Activated CD4-positive, alpha-beta memory T cell treated with anti-CD3 and anti-CD28 coated beads, Interleukin-2, amount 10 ng/mL, durations not matched to agents 7 days and 5 days (primary cell): ENCODE data around the gene LSM14B. TPM values are rescaled to one million over a fixed set of nuclear protein-coding genes. Genes with fewer than 3 reads are reported as not detected.

Experiments
- CTCF ChIA-PET: fragments of 350-600 bp; sonication (Branson Sonifier 250); formaldehyde crosslinking; loops from one replicate; lab custom pipeline; 2021; ENCODE audit warnings: antibody characterized with exemption, inconsistent platforms; lab: Charles Lee
- POLR2A ChIA-PET: fragments of 350-600 bp; sonication (Branson Sonifier 250); formaldehyde crosslinking; loops from one replicate; lab custom pipeline; 2021; ENCODE audit warnings: antibody characterized with exemption; lab: Charles Lee
- DNase-seq: peaks from one replicate; pipeline ENCODE4 v3.0.0-alpha.2; 2020
- H3K27ac Mint-ChIP-seq: one replicate; pipeline ENCODE4 v1.8.0; 2021; ENCODE audit warnings: mild to moderate bottlenecking, mixed read lengths
- H3K27me3 Mint-ChIP-seq: one replicate; pipeline ENCODE4 v1.8.0; 2021; ENCODE audit warnings: mixed read lengths
- H3K36me3 Mint-ChIP-seq: one replicate; pipeline ENCODE4 v1.8.0; 2021; ENCODE audit warnings: low read depth, mixed read lengths
- H3K4me1 Mint-ChIP-seq: one replicate; pipeline ENCODE4 v1.8.0; 2021; ENCODE audit warnings: mixed read lengths
- H3K4me3 Mint-ChIP-seq: one replicate; pipeline ENCODE4 v1.8.0; 2021; ENCODE audit warnings: mild to moderate bottlenecking, mixed read lengths
- H3K9me3 Mint-ChIP-seq: one replicate; pipeline ENCODE4 v1.8.0; 2021; ENCODE audit warnings: mixed read lengths
- total RNA-seq, 2 experiments: library from RNA; stranded (reverse); gene quantifications; one replicate each; pipeline ENCODE4 v1.2.3, GENCODE V29; 2021

Gene LSM14B
- total RNA-seq, 2 experiments from 2014 or later, result 38.9 to 39.0 TPM

DNA sequence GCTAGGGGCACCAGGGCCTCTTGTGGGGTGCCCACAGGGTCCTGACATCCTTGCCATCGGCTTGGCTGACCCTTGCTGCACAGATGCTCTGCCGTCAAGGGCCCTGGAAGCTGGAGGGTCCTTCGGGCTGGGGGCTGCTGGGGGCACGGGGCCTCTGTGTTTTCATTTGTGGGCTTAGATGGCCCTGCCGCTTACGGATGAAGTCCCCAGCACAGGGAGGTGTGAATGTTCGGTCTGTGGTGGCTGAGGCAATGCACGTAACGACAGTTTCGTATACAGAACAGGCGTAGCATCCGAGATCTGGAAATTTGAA lies 35.8 kb downstream of the LSM14B start:
- no peak for DNase-seq
- CTCF ChIA-PET, result no interaction called here
- no peak overlapping the region for H3K4me3 Mint-ChIP-seq
- POLR2A ChIA-PET, result no interaction called here
- H3K27me3 Mint-ChIP-seq, result no peaks in the 10 kb centered on the region
- peaks cover 45% of the 10 kb centered on the region for H3K36me3 Mint-ChIP-seq
- H3K9me3 Mint-ChIP-seq, result peaks cover 9% of the 10 kb centered on the region
- no peak overlapping the region for H3K27ac Mint-ChIP-seq
- H3K4me1 Mint-ChIP-seq, result peaks cover 21% of the 10 kb centered on the region

DNA sequence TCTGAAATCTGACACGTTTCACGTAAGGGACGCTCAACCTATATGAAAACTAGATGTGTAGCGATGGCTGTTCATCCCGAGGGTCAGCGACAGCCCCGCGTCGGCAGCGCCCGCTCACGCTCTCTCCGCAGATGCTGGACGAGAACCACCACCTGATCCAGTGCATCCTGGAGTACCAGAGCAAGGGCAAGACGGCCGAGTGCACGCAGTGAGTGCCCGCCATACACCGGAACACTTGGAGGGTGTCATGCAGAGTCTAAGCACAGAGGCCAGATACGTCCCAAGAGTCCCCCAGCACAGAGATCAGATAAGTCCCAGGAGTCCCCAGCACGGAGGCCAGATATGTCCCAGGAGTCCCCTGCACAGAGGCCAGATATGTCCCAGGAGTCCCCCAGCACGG lies 36.3 kb downstream of the LSM14B start:
- Mint-ChIP-seq H3K36me3 (peaks cover 40% of the 10 kb centered on the region), H3K4me3 (no peak overlapping the region), H3K27me3 (no peaks in the 10 kb centered on the region), H3K9me3 (peaks cover 6% of the 10 kb centered on the region), H3K27ac (no peak overlapping the region), H3K4me1 (peaks cover 21% of the 10 kb centered on the region)
- DNase-seq, result no peak
- ChIA-PET POLR2A (no interaction called here), CTCF (no interaction called here)

DNA sequence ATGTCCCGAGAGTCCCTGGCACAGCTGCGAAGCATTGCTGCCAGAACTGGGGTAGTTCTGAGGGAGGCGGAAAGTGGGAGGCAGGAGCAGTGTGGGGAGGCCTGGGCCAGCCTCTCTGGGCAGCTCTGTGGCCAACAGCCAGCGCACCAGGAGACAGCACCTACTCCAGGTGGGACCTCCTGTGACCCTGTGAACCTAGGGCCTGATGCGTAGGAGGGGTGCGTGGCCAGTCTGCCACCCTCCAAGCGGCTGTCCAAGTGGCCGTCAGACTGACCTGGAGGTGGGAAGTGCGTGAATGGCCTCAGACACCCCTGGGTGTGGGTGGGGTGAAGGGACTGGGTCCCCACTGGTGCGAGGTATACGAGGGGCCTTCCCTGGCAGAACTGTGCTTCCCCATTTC lies 36.8 kb downstream of the LSM14B start:
- H3K27ac Mint-ChIP-seq, result no peak overlapping the region
- H3K4me3 Mint-ChIP-seq, result no peak overlapping the region
- peaks cover 40% of the 10 kb centered on the region for H3K36me3 Mint-ChIP-seq
- CTCF ChIA-PET, result no interaction called here
- peaks cover 21% of the 10 kb centered on the region for H3K4me1 Mint-ChIP-seq
- POLR2A ChIA-PET, result no interaction called here
- no peak for DNase-seq
- peaks cover 1% of the 10 kb centered on the region for H3K9me3 Mint-ChIP-seq
- no peaks in the 10 kb centered on the region for H3K27me3 Mint-ChIP-seq

DNA sequence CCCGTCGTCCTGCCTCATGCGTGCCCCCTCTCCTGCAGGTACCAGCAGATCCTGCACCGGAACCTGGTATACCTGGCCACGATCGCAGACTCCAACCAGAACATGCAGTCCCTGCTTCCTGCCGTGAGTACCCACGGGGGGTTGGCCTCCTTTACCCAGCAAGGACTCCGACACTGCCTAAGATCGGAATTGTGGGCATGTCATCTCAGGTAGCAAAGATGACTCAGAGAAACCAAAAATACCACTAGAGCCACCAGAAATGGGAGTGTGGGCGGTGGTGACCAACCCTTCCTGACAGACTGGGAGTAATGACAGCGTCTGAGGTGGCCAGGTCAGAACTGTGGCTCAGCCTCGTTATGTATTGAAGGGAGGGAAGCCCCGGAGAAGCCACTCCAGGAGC lies 37.6 kb downstream of the LSM14B start:
- H3K4me1 Mint-ChIP-seq, result peaks cover 21% of the 10 kb centered on the region
- H3K9me3 Mint-ChIP-seq, result no peaks in the 10 kb centered on the region
- H3K4me3 Mint-ChIP-seq, result peak overlapping the region; percentile 28
- H3K27ac Mint-ChIP-seq, result no peak overlapping the region
- ChIA-PET POLR2A (interaction anchor here (0.9 kb wide), 1 partner anchor 24 kb away, joined by 3 read pairs; no protein-coding TSS in a partner anchor), CTCF (no interaction called here)
- DNase-seq, result peak; percentile 76
- no peaks in the 10 kb centered on the region for H3K27me3 Mint-ChIP-seq
- peaks cover 33% of the 10 kb centered on the region for H3K36me3 Mint-ChIP-seq

DNA sequence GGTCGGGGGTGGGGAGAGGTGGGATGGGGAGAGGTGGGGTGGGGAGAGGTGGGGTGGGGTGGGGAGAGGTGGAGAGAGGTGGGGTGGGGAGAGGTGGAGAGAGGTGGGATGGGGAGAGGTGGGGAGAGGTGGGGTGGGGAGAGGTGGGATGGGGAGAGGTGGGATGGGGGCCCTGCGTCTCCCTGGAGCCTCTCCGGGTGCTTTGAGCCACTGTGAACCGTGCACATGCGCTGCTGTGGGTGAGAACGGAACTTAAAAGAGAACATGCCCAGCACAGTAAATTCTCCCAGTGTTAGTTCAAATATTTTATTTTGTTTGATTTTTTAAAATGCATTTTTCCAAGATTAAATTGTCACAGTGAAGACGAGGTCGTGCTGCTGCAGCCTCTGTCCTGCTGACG lies 38.0 kb downstream of the LSM14B start:
- ChIA-PET POLR2A (interaction anchor here (0.9 kb wide), 1 partner anchor 25 kb away, joined by 3 read pairs; no protein-coding TSS in a partner anchor), CTCF (no interaction called here)
- H3K36me3 Mint-ChIP-seq, result peaks cover 33% of the 10 kb centered on the region
- H3K27ac Mint-ChIP-seq, result no peak overlapping the region
- H3K27me3 Mint-ChIP-seq, result no peaks in the 10 kb centered on the region
- H3K4me1 Mint-ChIP-seq, result peaks cover 21% of the 10 kb centered on the region
- H3K9me3 Mint-ChIP-seq, result no peaks in the 10 kb centered on the region
- DNase-seq, result no peak
- no peak overlapping the region for H3K4me3 Mint-ChIP-seq

DNA sequence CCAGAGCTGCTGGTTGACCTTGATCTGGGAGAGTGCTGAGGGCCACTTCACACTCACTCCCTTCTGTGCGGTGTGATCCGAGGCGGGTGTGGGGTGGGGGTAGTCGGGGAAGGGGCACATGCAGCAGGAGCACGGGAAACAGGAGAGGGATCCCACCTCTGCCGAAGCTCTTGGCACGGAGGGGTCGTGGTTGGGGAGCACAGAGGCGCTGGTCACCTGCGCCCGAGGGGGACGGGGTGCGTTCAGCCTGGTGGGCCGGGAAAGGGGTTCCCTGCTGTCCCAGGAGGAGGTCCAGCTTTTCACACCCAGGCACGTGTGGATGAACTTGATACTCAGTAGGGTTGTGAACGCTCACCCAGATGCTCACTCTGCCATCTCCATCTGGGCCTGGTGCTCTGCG lies 38.6 kb downstream of the LSM14B start:
- CTCF ChIA-PET, result no interaction called here
- H3K4me1 Mint-ChIP-seq, result peaks cover 21% of the 10 kb centered on the region
- H3K9me3 Mint-ChIP-seq, result no peaks in the 10 kb centered on the region
- POLR2A ChIA-PET, result no interaction called here
- no peaks in the 10 kb centered on the region for H3K27me3 Mint-ChIP-seq
- H3K4me3 Mint-ChIP-seq, result no peak overlapping the region
- H3K36me3 Mint-ChIP-seq, result peaks cover 29% of the 10 kb centered on the region
- no peak overlapping the region for H3K27ac Mint-ChIP-seq
- no peak for DNase-seq

DNA sequence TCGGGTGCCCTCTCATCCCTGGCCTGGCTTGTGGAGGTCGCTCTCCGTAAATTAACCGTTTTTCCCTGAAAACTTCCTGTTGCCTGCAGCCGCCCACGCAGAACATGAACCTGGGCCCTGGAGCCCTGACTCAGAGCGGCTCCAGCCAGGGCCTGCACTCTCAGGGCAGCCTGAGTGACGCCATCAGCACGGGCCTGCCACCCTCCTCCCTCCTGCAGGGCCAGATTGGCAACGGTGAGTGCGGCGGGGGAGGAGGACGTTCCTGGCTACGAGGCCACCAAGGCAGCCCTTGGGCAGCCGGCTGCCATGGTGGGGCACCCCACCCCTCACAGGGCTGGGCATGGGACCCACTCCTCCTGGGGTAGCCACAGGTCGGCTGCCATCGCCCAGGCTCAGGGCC lies 39.1 kb downstream of the LSM14B start:
- Mint-ChIP-seq H3K36me3 (peaks cover 28% of the 10 kb centered on the region), H3K27ac (no peak overlapping the region), H3K4me1 (peaks cover 21% of the 10 kb centered on the region), H3K9me3 (no peaks in the 10 kb centered on the region), H3K4me3 (no peak overlapping the region), H3K27me3 (no peaks in the 10 kb centered on the region)
- CTCF ChIA-PET, result no interaction called here
- DNase-seq, result no peak
- POLR2A ChIA-PET, result no interaction called here

DNA sequence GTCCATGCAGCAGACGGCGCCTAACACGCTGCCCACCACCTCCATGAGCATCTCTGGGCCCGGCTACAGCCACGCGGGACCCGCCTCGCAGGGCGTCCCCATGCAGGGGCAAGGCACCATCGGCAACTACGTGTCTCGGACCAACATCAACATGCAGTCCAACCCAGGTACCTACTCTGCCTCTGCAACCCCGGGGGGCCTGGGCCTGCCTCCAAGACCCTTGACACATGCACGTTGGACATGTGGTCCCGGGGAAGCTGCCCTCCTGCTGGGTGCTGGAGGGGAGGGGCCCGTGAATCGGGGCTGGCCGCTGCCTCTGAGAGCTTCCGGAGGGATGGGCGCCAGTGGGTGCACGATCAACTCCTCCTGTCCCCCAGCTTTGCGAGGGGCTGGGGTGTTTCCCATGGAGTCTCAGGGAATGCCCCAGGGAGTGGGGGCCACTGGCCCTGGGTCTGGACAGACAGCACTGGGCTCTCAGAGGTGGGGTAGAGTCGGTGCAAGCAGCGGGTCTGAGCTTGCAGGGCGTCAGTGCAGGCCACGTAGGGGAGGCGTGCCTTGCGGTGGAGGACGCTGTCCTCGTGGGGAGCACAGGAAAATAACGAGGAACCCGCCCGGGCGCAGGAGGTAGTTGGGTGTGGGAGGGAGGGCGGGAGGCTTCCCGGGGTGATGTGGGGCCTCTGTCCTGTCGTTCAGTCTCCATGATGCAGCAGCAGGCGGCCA lies 40.6 kb downstream of the LSM14B start:
- Mint-ChIP-seq H3K4me1 (peaks cover 21% of the 10 kb centered on the region), H3K27me3 (no peaks in the 10 kb centered on the region)

DNA sequence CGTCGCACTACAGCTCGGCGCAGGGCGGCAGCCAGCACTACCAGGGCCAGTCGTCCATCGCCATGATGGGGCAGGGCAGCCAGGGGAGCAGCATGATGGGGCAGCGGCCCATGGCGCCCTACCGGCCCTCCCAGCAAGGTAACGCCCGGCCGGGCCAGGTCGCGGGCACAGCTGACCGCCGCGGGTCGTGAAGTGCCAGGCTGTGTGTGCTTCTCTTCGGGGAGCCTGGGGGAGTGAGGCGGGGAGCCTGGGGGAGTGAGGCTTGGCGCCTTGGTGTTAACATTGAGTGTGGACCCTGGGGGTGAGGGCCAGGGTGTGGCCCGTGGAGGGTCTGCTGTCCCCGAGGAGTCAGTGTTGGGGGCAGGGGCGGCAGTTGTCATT lies 41.2 kb downstream of the LSM14B start:
- no peak for DNase-seq
- Mint-ChIP-seq H3K4me3 (no peak overlapping the region), H3K36me3 (peaks cover 27% of the 10 kb centered on the region), H3K27ac (no peak overlapping the region), H3K9me3 (no peaks in the 10 kb centered on the region), H3K4me1 (peaks cover 20% of the 10 kb centered on the region), H3K27me3 (no peaks in the 10 kb centered on the region)
- CTCF ChIA-PET, result no interaction called here
- POLR2A ChIA-PET, result no interaction called here

More for the DNA sequence above, 40.6 kb downstream of the LSM14B start:
- H3K4me3 Mint-ChIP-seq, result no peak overlapping the region
- H3K27ac Mint-ChIP-seq, result no peak overlapping the region
- CTCF ChIA-PET, result no interaction called here
- peaks cover 28% of the 10 kb centered on the region for H3K36me3 Mint-ChIP-seq
- POLR2A ChIA-PET, result no interaction called here
- DNase-seq, result no peak
- H3K9me3 Mint-ChIP-seq, result no peaks in the 10 kb centered on the region

DNA sequence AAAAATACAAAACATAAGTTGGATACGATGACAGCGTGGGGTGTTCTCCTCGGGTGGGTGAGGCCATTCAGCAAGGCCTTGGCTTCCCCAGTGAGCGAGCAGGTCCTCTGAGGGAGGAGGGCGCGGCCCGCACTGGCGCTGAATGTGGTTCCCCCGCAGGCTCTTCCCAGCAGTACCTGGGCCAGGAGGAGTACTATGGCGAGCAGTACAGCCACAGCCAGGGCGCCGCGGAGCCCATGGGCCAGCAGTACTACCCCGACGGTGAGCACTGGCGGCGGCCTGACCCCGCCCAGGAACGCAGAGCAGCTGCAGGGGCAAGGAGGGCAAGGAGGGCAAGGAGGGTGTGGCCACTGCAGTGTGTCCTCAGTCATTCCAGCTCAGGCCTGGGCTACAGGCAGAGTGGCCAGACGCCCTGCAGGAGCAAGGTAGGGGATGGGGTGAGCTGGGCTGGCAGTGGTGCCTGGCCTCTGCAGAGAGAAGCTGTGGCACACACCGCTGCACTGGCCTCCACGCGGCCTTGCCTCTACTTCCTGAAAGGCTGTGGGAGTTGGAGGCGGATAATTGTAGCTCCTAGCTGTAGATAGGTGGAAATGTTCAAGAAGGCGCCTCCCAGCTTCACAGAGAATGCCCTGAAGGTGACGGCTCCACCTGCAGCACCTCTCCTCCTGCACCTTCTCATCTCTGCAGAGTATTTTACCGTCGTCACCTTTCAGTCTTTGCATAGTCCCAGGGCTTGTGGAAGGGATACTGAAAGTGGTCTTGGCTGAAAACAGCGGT lies 41.9 kb downstream of the LSM14B start:
- no peak for DNase-seq
- no peak overlapping the region for H3K4me3 Mint-ChIP-seq
- H3K4me1 Mint-ChIP-seq, result peaks cover 14% of the 10 kb centered on the region
- CTCF ChIA-PET, result no interaction called here
- no peaks in the 10 kb centered on the region for H3K9me3 Mint-ChIP-seq
- POLR2A ChIA-PET, result no interaction called here
- H3K36me3 Mint-ChIP-seq, result peaks cover 25% of the 10 kb centered on the region
- H3K27ac Mint-ChIP-seq, result no peak overlapping the region
- no peaks in the 10 kb centered on the region for H3K27me3 Mint-ChIP-seq

DNA sequence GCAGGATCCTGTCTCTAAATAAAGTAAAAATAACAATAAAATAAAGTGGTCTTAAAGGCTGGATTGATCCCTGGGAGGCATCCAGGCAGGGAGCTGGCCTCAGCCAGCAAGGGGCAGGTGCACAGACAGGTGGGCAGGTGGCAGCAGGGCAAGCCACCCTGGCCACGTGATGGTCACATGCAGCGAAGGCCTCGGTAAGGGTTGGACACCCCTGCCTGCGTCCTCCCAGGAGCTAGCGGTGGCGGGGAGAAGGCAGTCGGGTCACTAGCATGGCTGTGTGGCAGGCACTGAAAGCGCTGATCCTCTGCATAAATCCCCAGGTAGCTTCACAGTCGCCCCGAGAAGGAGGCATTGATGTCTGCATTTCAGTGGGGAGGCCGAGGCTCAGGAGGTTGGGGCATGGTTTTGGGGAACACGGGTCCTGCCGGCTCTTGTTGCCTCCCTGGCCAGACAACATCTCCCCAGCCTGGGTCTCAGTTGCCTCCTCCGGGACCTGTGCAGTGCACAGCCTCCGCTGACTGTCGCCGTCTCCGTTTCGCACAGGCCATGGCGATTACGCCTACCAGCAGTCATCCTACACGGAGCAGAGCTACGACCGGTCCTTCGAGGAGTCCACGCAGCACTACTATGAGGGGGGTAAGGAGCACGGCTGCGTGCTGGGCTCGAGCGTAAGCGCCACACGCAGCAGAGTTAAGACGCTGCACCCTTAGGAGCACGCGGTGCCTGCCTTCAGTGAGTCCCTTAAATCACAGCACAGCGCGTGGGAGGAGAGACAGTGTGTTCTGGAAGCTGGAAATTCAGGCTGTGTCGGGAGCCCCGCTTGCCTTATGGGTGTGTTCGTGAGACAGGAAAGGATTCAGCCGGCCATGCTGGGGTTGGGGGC lies 42.8 kb downstream of the LSM14B start:
- Mint-ChIP-seq H3K27ac (no peak overlapping the region), H3K36me3 (peaks cover 20% of the 10 kb centered on the region), H3K9me3 (no peaks in the 10 kb centered on the region), H3K4me1 (peaks cover 5% of the 10 kb centered on the region), H3K4me3 (no peak overlapping the region), H3K27me3 (no peaks in the 10 kb centered on the region)
- ChIA-PET CTCF (no interaction called here), POLR2A (no interaction called here)
- no peak for DNase-seq

DNA sequence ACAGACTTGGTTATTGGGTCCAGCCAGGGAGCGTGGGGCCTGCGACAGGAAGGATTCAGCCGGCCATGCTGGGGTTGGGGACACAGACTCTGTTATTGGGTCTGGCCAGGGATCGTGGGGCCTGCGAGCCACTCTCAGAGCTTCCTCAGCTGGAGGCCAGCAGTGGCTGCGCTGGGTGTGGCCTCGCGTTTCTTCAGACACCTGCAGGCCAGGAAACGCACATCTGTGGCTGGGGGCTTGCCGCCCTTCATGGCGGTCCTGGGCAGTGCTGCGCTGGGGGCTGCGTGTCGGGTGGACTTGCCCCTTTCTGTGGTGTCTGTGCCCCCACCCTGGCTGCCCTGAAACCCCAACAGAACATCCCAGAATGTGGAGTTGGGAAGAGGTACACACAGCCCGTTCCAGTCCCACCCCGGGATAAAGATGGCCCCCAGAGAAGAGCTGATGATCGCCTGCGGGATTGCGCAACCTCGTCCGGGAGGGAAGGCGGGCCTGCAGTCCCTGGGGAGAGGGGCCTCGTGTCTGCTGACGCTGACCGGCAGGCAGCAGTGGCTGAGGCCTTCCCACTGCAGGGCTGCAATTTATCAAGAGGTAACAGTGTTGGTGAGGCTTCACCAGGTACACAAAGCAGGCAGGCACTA lies 43.6 kb downstream of the LSM14B start:
- no peak overlapping the region for H3K27ac Mint-ChIP-seq
- POLR2A ChIA-PET, result no interaction called here
- DNase-seq, result no peak
- H3K9me3 Mint-ChIP-seq, result no peaks in the 10 kb centered on the region
- H3K27me3 Mint-ChIP-seq, result no peaks in the 10 kb centered on the region
- peaks cover 15% of the 10 kb centered on the region for H3K36me3 Mint-ChIP-seq
- no peaks in the 10 kb centered on the region for H3K4me1 Mint-ChIP-seq
- no peak overlapping the region for H3K4me3 Mint-ChIP-seq
- CTCF ChIA-PET, result no interaction called here

DNA sequence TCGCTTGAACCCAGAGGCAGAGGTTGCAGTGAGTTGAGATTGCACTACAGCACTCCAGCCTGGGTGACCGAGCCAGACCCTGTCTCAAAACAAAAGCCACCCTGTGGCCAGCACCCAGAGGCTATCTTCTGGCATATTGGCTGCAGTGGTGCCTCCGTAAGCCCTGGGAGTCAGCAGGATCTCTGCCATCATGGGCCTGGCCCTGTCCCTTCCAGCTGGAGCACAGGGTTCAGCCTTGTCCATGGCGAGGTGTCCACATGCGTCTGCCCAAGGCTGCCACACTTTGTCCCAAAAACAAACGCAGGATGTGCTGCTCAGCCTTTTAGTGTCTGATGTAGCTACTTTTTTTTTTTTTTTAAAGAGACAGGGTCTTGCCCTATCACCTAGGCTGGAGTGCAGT lies 45.2 kb downstream of the LSM14B start:
- CTCF ChIA-PET, result interaction anchor here (1.1 kb wide), 1 partner anchor 156 kb away, joined by 4 read pairs; no protein-coding TSS in a partner anchor
- Mint-ChIP-seq H3K27ac (no peak overlapping the region), H3K9me3 (no peaks in the 10 kb centered on the region), H3K36me3 (peaks cover 10% of the 10 kb centered on the region), H3K4me1 (no peaks in the 10 kb centered on the region), H3K27me3 (no peaks in the 10 kb centered on the region), H3K4me3 (no peak overlapping the region)
- DNase-seq, result no peak
- POLR2A ChIA-PET, result no interaction called here
